SK-N-SH (cell line): ENCODE results near the gene SLC39A13. TPM values are rescaled to one million over a fixed set of nuclear protein-coding genes. Genes with fewer than 3 reads are reported as not detected.

Source experiments
- CTCF ChIA-PET: fragments of 300-600, 350-600 bp; formaldehyde crosslinking; extraction: SDS; loops from one replicate; lab custom pipeline; 2021; lab: Yijun Ruan, JAX
- POLR2A ChIA-PET: fragments of 350-600 bp; sonication (Branson Sonifier 250); formaldehyde crosslinking; extraction: SDS; loops from one replicate; lab custom pipeline; 2020; ENCODE audit warnings: antibody characterized with exemption, inconsistent platforms; lab: Yijun Ruan, JAX
- DNase-seq: peaks from one replicate; pipeline ENCODE4 v3.0.0; 2012
- H2AFZ ChIP-seq: fragments of 200-600 bp; sonication (generic); 2 replicates; pipeline ENCODE4 v1.8.1; 2016; ENCODE audit warnings: antibody characterized with exemption, mild to moderate bottlenecking, low read depth
- H3F3A ChIP-seq: fragments of 200-600 bp; sonication (generic); replicated peaks from 2 replicates; pipeline ENCODE3; 2016; ENCODE audit warnings: antibody characterized with exemption, mild to moderate bottlenecking; ENCODE audit not compliant: insufficient read depth
- H3K27ac ChIP-seq, 2 experiments: fragments of 200-500 bp in 1 of 2; fragments of 200-600 bp in 1 of 2; sonication (Bioruptor generic) in 1 of 2; sonication (generic), shearing (Covaris generic) in 1 of 2; 2 replicates each; pipeline versions ENCODE4 v1.5.1 to v1.6.1; 2014 to 2016; ENCODE audit warnings: low read depth in 2 of 2, inconsistent platforms in 1 of 2, low read length in 1 of 2, mild to moderate bottlenecking in 1 of 2, mixed read lengths in 1 of 2
- H3K27me3 ChIP-seq: fragments of 200-600 bp; sonication (generic), shearing (Covaris generic); 2 replicates; pipeline ENCODE4 v1.6.1; 2016; ENCODE audit warnings: mixed run types; ENCODE audit not compliant: insufficient read depth
- H3K36me3 ChIP-seq, 2 experiments: fragments of 200-500 bp in 1 of 2; fragments of 200-600 bp in 1 of 2; sonication (Bioruptor generic) in 1 of 2; sonication (generic) in 1 of 2; replicated peaks in 1 of 2; 2 replicates each; pipeline versions ENCODE3 to v1.5.1; 2014 to 2016; ENCODE audit warnings: low read length in 1 of 2, mild to moderate bottlenecking in 1 of 2; ENCODE audit not compliant: insufficient read depth in 2 of 2, control insufficient read depth in 1 of 2
- H3K4me1 ChIP-seq, 2 experiments: fragments of 200-500 bp in 1 of 2; fragments of 200-600 bp in 1 of 2; sonication (Bioruptor generic) in 1 of 2; sonication (generic), shearing (Covaris generic) in 1 of 2; 2 replicates each; pipeline versions ENCODE4 v1.5.1 to v1.6.1; 2014 to 2016; ENCODE audit warnings: low read depth in 1 of 2, low read length in 1 of 2, mixed run types in 1 of 2; ENCODE audit not compliant: insufficient read depth in 2 of 2, control insufficient read depth in 1 of 2
- H3K4me2 ChIP-seq: fragments of 200-600 bp; sonication (generic), shearing (Covaris generic); 2 replicates; pipeline ENCODE4 v1.6.1; 2017; ENCODE audit warnings: mixed run types
- H3K4me3 ChIP-seq, 2 experiments: fragments of 200-500 bp in 1 of 2; fragments of 200-600 bp in 1 of 2; sonication (Bioruptor generic) in 1 of 2; sonication (generic), shearing (Covaris generic) in 1 of 2; 2 replicates each; pipeline versions ENCODE4 v1.5.1 to v1.8.1; 2014 to 2016; ENCODE audit warnings: low read depth in 2 of 2, inconsistent platforms in 1 of 2, low read length in 1 of 2, mild to moderate bottlenecking in 1 of 2, mixed read lengths in 1 of 2, moderate library complexity in 1 of 2
- H3K79me2 ChIP-seq: fragments of 200-600 bp; sonication (generic); 2 replicates; pipeline ENCODE4 v1.8.1; 2017; ENCODE audit warnings: mild to moderate bottlenecking; ENCODE audit not compliant: insufficient read depth
- H3K9ac ChIP-seq: fragments of 200-600 bp; sonication (generic); 2 replicates; pipeline ENCODE4 v1.6.1; 2017; ENCODE audit warnings: mixed run types
- H3K9me2 ChIP-seq: fragments of 200-600 bp; sonication (generic); 2 replicates; pipeline ENCODE4 v1.6.1; 2017; ENCODE audit warnings: mixed run types
- H3K9me3 ChIP-seq: fragments of 200-600 bp; sonication (generic); 2 replicates; pipeline ENCODE4 v1.6.1; 2017; ENCODE audit warnings: mixed run types, mild to moderate bottlenecking, moderate library complexity
- H4K20me1 ChIP-seq: fragments of 200-600 bp; sonication (generic); 2 replicates; pipeline ENCODE4 v1.6.1; 2017; ENCODE audit warnings: mild to moderate bottlenecking, mixed run types; ENCODE audit not compliant: insufficient read depth
- CHD2 ChIP-seq: fragments of 150-350 bp; IDR thresholded peaks from 2 replicates; pipeline ENCODE4 v1.6.1; 2018; ENCODE audit warnings: low read length; ENCODE audit not compliant: partially characterized antibody
- CTCF ChIP-seq: fragments of 200-600 bp; sonication (generic); IDR thresholded peaks from 2 replicates; pipeline ENCODE4 v1.6.1; 2017; ENCODE audit warnings: antibody characterized with exemption, mild to moderate bottlenecking, moderate library complexity
- EP300 ChIP-seq, 2 experiments: IDR thresholded peaks; 2 replicates each; pipeline versions ENCODE4 v1.4.0 to v1.6.1; 2012; ENCODE audit warnings: borderline replicate concordance in 1 of 2, low read depth in 1 of 2, low read length in 1 of 2
- FOXJ3 ChIP-seq: sonication (generic); formaldehyde crosslinking; IDR thresholded peaks from 2 replicates; pipeline ENCODE4 v1.5.1; 2020; ENCODE audit warnings: mild to moderate bottlenecking, missing genetic modification reagents
- FOXM1 ChIP-seq: IDR thresholded peaks from 2 replicates; pipeline ENCODE4 v1.4.0; 2012; ENCODE audit warnings: low read depth, mild to moderate bottlenecking
- GATA2 ChIP-seq: sonication (generic); formaldehyde crosslinking; IDR thresholded peaks from 2 replicates; pipeline ENCODE4 v1.5.0; 2020; ENCODE audit warnings: mild to moderate bottlenecking, missing genetic modification reagents
- MAX ChIP-seq: IDR thresholded peaks from 2 replicates; pipeline ENCODE4 v1.4.0; 2012; ENCODE audit warnings: low read depth
- MEF2A ChIP-seq: IDR thresholded peaks from 2 replicates; pipeline ENCODE4 v1.4.0; 2012; ENCODE audit warnings: low read depth, borderline replicate concordance
- MXI1 ChIP-seq: IDR thresholded peaks from 2 replicates; pipeline ENCODE4 v1.6.1; 2012; ENCODE audit warnings: mild to moderate bottlenecking, low read depth, low read length, improper control_type of control experiment
- NRF1 ChIP-seq: IDR thresholded peaks from 2 replicates; pipeline ENCODE4 v1.6.1; 2012; ENCODE audit warnings: low read depth, mild to moderate bottlenecking, low read length
- POLR2AphosphoS5 ChIP-seq: IDR thresholded peaks from 2 replicates; pipeline ENCODE4 v1.6.1; 2012; ENCODE audit warnings: low read depth, low read length
- RAD21 ChIP-seq: IDR thresholded peaks from 2 replicates; pipeline ENCODE4 v1.6.1; 2012; ENCODE audit warnings: mild to moderate bottlenecking, low read length
- RCOR1 ChIP-seq: fragments of 150-350 bp; IDR thresholded peaks from 2 replicates; pipeline ENCODE4 v1.6.1; 2017; ENCODE audit warnings: antibody characterized with exemption, low read length
- REST ChIP-seq: IDR thresholded peaks from 2 replicates; pipeline ENCODE4 v1.6.1; 2012; ENCODE audit warnings: mild to moderate bottlenecking, low read depth, low read length, moderate library complexity
- RXRA ChIP-seq: IDR thresholded peaks from 2 replicates; pipeline ENCODE4 v1.4.0; 2012; ENCODE audit warnings: low read depth, mild to moderate bottlenecking, borderline replicate concordance
- SIN3A ChIP-seq: IDR thresholded peaks from 2 replicates; pipeline ENCODE4 v1.6.1; 2012; ENCODE audit warnings: low read depth, mild to moderate bottlenecking, low read length, moderate library complexity, borderline replicate concordance
- SMC3 ChIP-seq: IDR thresholded peaks from 2 replicates; pipeline ENCODE4 v1.6.1; 2012; ENCODE audit warnings: low read depth, low read length, improper control_type of control experiment
- TAF1 ChIP-seq: IDR thresholded peaks from 2 replicates; pipeline ENCODE4 v1.6.1; 2012; ENCODE audit warnings: low read depth, mild to moderate bottlenecking, low read length, moderate library complexity, borderline replicate concordance
- TCF12 ChIP-seq: IDR thresholded peaks from 2 replicates; pipeline ENCODE4 v1.4.0; 2012
- TEAD4 ChIP-seq: IDR thresholded peaks from 2 replicates; pipeline ENCODE4 v1.4.0; 2012; ENCODE audit warnings: mild to moderate bottlenecking, borderline replicate concordance; ENCODE audit not compliant: insufficient read depth
- YY1 ChIP-seq: IDR thresholded peaks from 2 replicates; pipeline ENCODE4 v1.4.0; 2012; ENCODE audit warnings: low read depth, mild to moderate bottlenecking
- WGBS: methylation state at CpG from one replicate; pipeline ENCODE4 v1.1.6; 2017; ENCODE audit warnings: low lambda C conversion rate; 5-methylcytosine and 5-hydroxymethylcytosine counted together
- polyA plus RNA-seq, 3 experiments: library from polyadenylated mRNA; depleted of rRNA; stranded (reverse); fragments of >200 nt; gene quantifications; 2 replicates each; pipeline ENCODE4 v1.2.3, GENCODE V29; 2012

The SLC39A13 gene
- polyA plus RNA-seq, 1 of the 3 experiments (the other 2 are of a cell fraction) = 65.5 TPM

- H3K27ac ChIP-seq = peak overlapping the region; percentile 91 to 97
- H3K79me2 ChIP-seq = peaks cover 42% of the 10 kb centered on the region
- H3K36me3 ChIP-seq = peaks cover 23 to 26% of the 10 kb centered on the region in 2 experiments
- peak overlapping the region; percentile 100 for H3K4me2 ChIP-seq
- H3K9me3 ChIP-seq = no peaks in the 10 kb centered on the region
- ChIA-PET POLR2A (interaction anchor here (0.7 to 1.8 kb wide), 3 partner anchors 8 to 221 kb away, joined by 3 to 7 read pairs (median 3); partner anchors contain the start of gene DDB2), CTCF (interaction anchor here (0.7 to 20.7 kb wide), 8 partner anchors 8 to 223 kb away, joined by 3 to 239 read pairs (median 4); partner anchors contain the start of genes PSMC3 and SPI1)
- H3K9me2 ChIP-seq = no peaks in the 10 kb centered on the region
- peak; percentile 81 for DNase-seq
- peaks cover 21 to 40% of the 10 kb centered on the region in 2 experiments; a peak in 2 of 4 replicates for H3K4me1 ChIP-seq
- H2AFZ ChIP-seq = no peak overlapping the region
- H3K4me3 ChIP-seq = peak overlapping the region; percentile 64 to 99
- no peak for TF ChIP-seq CTCF
- no peak for TF ChIP-seq TAF1
- TF ChIP-seq NRF1 = no peak
- 0 out of 2 replicates have a peak, but pooled peaks have one; percentile 32 for TF ChIP-seq RCOR1
- peak; percentile 61; the same call in 1 of the 2 replicates for TF ChIP-seq MXI1
- TF ChIP-seq YY1 = no peak
- TF ChIP-seq TEAD4 = no peak
- no peak for TF ChIP-seq MEF2A
- peak; percentile 77 for TF ChIP-seq MAX
- no peak for TF ChIP-seq SMC3
- peak; percentile 52; the same call in 1 of the 2 replicates for TF ChIP-seq TCF12
- no peak for TF ChIP-seq REST
- no peak for TF ChIP-seq FOXM1
- TF ChIP-seq GATA2 = peak; percentile 39; the same call in 1 of the 2 replicates
- peak; percentile 23 for TF ChIP-seq CHD2
- TF ChIP-seq RAD21 = no peak
- peak in 1 of 2 experiments; percentile 19; a peak in 1 of 4 replicates for TF ChIP-seq EP300 (IDR thresholded peaks at IDR 0.05; ENCODE audit: borderline replicate concordance in 1 of 2, low read depth in 1 of 2, low read length in 1 of 2)
- TF ChIP-seq RXRA = no peak; the same call in 1 of the 2 replicates
- TF ChIP-seq SIN3A = peak; percentile 49; the same call in 1 of the 2 replicates
- no peak for TF ChIP-seq FOXJ3
- TF ChIP-seq POLR2AphosphoS5 = no peak
- H4K20me1 ChIP-seq = 0 out of 2 replicates have a peak, but pooled peaks cover 3% of the 10 kb centered on the region
- no peaks in the 10 kb centered on the region for H3K27me3 ChIP-seq
- peaks cover 13% of the 10 kb centered on the region for H3F3A ChIP-seq
- H3K9ac ChIP-seq = peak overlapping the region; percentile 100
- WGBS = under 1% methylated on average over 25 of the region's 50 CpGs
These were observed 429 bp downstream of the SLC39A13 start for GRCh38 chr11:47408598-47409439.
